ENCODE measurements around the gene HIKESHI.
"Not testable (repeated sequence)": the region's sequence is repeated elsewhere in the genome, so short reads cannot be mapped to it uniquely, and the experiment has no call there.

HIKESHI gene

GRCh38 chr11:86288776-86289507 is 13.1 kb upstream of the HIKESHI start:
- TF ChIP-seq CTCF (IDR thresholded peaks at IDR 0.05; ENCODE audit: unreplicated experiment in 3 of 3): no peak
- Mint-ChIP-seq H3K4me3 (no peak overlapping the region), H3K27ac (no peak overlapping the region), H3K4me1 (no peaks in the 10 kb centered on the region), H3K36me3 (ENCODE audit: low read depth) (peaks cover 4% of the 10 kb centered on the region), H3K9me3 (no peaks in the 10 kb centered on the region), H3K27me3 (ENCODE audit: low read depth) (no peaks in the 10 kb centered on the region)

DNA sequence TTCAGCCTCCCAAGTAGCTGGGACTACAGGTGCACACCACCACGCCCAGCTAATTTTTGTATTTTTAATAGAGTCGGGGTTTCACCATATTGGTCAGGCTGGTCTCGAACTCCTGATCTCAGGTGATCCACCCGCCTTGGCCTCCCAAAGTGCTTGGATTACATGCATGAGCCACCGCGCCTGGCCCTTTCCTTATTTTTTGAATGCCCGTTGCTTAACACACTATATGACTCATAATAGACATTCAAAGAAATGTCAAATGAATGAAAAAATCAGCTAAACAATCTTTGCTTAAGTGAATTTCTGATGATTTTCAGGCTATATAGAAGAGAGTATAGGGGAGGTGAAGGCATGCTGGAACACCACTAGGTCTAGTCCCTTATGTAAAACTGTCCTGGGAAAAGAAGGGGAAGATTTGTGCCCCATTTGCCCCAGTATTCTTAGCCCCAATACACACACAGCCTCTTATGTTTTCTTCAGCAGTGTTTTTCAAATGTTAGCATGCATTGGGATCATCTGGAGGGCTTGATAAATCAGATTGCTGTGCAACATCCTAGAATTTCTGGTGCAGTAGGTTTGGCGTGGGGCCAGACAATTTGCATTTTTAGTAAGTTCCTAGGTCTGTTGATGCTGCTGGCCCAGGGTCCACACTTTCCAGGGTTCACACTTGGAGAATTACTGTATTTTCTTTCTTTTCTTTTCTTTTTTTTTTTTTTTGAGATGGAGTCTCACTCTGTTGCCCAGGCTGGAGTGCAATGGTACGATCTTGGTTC is 12.3 kb upstream of the HIKESHI start:
- not testable (repeated sequence) for H3K27ac Mint-ChIP-seq; H3K4me3 Mint-ChIP-seq; H3K4me1 Mint-ChIP-seq; H3K9me3 Mint-ChIP-seq; H3K36me3 Mint-ChIP-seq (ENCODE audit: low read depth); H3K27me3 Mint-ChIP-seq (ENCODE audit: low read depth)

- Mint-ChIP-seq H3K27ac (no peak overlapping the region), H3K4me1 (no peaks in the 10 kb centered on the region), H3K27me3 (ENCODE audit: low read depth) (no peaks in the 10 kb centered on the region), H3K9me3 (no peaks in the 10 kb centered on the region), H3K36me3 (ENCODE audit: low read depth) (no peaks in the 10 kb centered on the region), H3K4me3 (no peak overlapping the region)
- TF ChIP-seq CTCF (IDR thresholded peaks at IDR 0.05; ENCODE audit: unreplicated experiment in 3 of 3): peak; percentile 64 to 77 (median 71)
Measured at GRCh38 chr11:86291466-86292262, 10.4 kb upstream of the HIKESHI start.

- H3K27ac Mint-ChIP-seq: no peak overlapping the region
- H3K9me3 Mint-ChIP-seq: peaks cover 2% of the 10 kb centered on the region
- no peaks in the 10 kb centered on the region for H3K36me3 Mint-ChIP-seq (ENCODE audit: low read depth)
- H3K4me1 Mint-ChIP-seq: no peaks in the 10 kb centered on the region
- TF ChIP-seq CTCF (IDR thresholded peaks at IDR 0.05; ENCODE audit: unreplicated experiment in 3 of 3): no peak
- no peak overlapping the region for H3K4me3 Mint-ChIP-seq
- H3K27me3 Mint-ChIP-seq (ENCODE audit: low read depth): no peaks in the 10 kb centered on the region
Measured at GRCh38 chr11:86292912-86293616, 9.0 kb upstream of the HIKESHI start.

DNA sequence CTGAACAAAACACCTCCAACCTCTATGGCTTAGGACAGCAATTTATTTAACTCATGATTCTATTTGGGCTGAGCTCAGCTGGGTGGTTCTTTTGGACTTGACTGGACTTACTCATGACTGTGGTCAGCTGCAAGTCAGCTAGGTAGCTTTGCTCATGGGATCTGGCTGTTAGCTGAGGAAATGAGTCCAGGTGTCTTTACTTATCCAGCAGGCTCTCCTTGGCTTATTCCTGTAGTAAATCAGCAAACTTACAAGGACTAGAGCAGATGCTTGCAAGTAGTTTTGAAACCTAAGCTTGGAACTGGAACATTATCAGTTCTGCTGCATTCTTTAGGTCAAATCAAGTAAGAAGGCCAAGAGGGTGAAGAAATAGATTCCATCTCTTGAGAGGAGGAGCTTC is 8.0 kb upstream of the HIKESHI start:
- peaks cover 2% of the 10 kb centered on the region for H3K9me3 Mint-ChIP-seq
- no peak overlapping the region for H3K27ac Mint-ChIP-seq
- TF ChIP-seq CTCF (IDR thresholded peaks at IDR 0.05; ENCODE audit: unreplicated experiment in 3 of 3): no peak
- no peaks in the 10 kb centered on the region for H3K27me3 Mint-ChIP-seq (ENCODE audit: low read depth)
- no peak overlapping the region for H3K4me3 Mint-ChIP-seq
- no peaks in the 10 kb centered on the region for H3K4me1 Mint-ChIP-seq
- no peaks in the 10 kb centered on the region for H3K36me3 Mint-ChIP-seq (ENCODE audit: low read depth)

GRCh38 chr11:86301742-86302091 is 323 bp upstream of the HIKESHI start:
- peaks cover 21% of the 10 kb centered on the region for H3K36me3 Mint-ChIP-seq (ENCODE audit: low read depth)
- H3K4me3 Mint-ChIP-seq: peak overlapping the region; percentile 99 to 100 (median 100)
- H3K27me3 Mint-ChIP-seq (ENCODE audit: low read depth): no peaks in the 10 kb centered on the region
- peaks cover 2% of the 10 kb centered on the region for H3K9me3 Mint-ChIP-seq
- H3K27ac Mint-ChIP-seq: peak overlapping the region; percentile 98 to 99 (median 99)
- H3K4me1 Mint-ChIP-seq: peaks cover 25% of the 10 kb centered on the region
- TF ChIP-seq CTCF (IDR thresholded peaks at IDR 0.05; ENCODE audit: unreplicated experiment in 3 of 3): no peak

All from nephron (organoid).